Neural progenitor cell (in vitro differentiated cells): Measurements from ENCODE around the gene SYT6. TPM values are rescaled to one million over a fixed set of nuclear protein-coding genes. Genes with fewer than 3 reads are reported as not detected.

Source experiments
- DNase-seq: peaks from one replicate; pipeline ENCODE4 v3.0.0-alpha.2; 2016; ENCODE audit warnings: low spot score
- H2AFZ ChIP-seq: fragments of 200-600 bp; sonication (generic); replicated peaks from 2 replicates; pipeline ENCODE4 v1.6.1; 2016; ENCODE audit warnings: antibody characterized with exemption
- H3F3A ChIP-seq: fragments of 200-600 bp; sonication (generic); 2 replicates; pipeline ENCODE4 v1.6.1; 2016; ENCODE audit warnings: antibody characterized with exemption, low read depth
- H3K27ac ChIP-seq: fragments of 200-600 bp; sonication (generic); 2 replicates; pipeline ENCODE4 v1.5.1; 2016; ENCODE audit warnings: mild to moderate bottlenecking
- H3K27me3 ChIP-seq: fragments of 200-600 bp; sonication (generic); 2 replicates; pipeline ENCODE4 v1.6.1; 2016; ENCODE audit warnings: mild to moderate bottlenecking, moderate library complexity
- H3K36me3 ChIP-seq: fragments of 200-600 bp; sonication (generic); 2 replicates; pipeline ENCODE4 v1.5.1; 2016
- H3K4me1 ChIP-seq: fragments of 200-600 bp; sonication (generic); 2 replicates; pipeline ENCODE4 v1.6.1; 2016; ENCODE audit warnings: mixed run types
- H3K4me2 ChIP-seq: fragments of 200-600 bp; sonication (generic); 2 replicates; pipeline ENCODE4 v1.6.1; 2016
- H3K4me3 ChIP-seq: fragments of 200-600 bp; sonication (generic); 2 replicates; pipeline ENCODE4 v1.5.1; 2016
- H3K79me2 ChIP-seq: fragments of 200-600 bp; sonication (generic); 2 replicates; pipeline ENCODE4 v1.6.1; 2016; ENCODE audit warnings: low read depth
- H3K9ac ChIP-seq: fragments of 200-600 bp; sonication (generic); 2 replicates; pipeline ENCODE4 v1.6.1; 2016
- H3K9me3 ChIP-seq: fragments of 200-600 bp; sonication (generic); 2 replicates; pipeline ENCODE4 v1.5.1; 2016; ENCODE audit warnings: low read depth
- H4K20me1 ChIP-seq: fragments of 200-600 bp; sonication (generic); 2 replicates; pipeline ENCODE4 v1.6.1; 2016; ENCODE audit warnings: low read depth
- H3K27ac Mint-ChIP-seq: 3 replicates; pipeline ENCODE4 v1.8.0; 2021; ENCODE audit warnings: mixed read lengths
- H3K27me3 Mint-ChIP-seq: 2 replicates; pipeline ENCODE4 v1.8.0; 2022; ENCODE audit warnings: low read depth, mild to moderate bottlenecking, inconsistent platforms, moderate library complexity, mixed read lengths; ENCODE audit not compliant: insufficient read depth
- H3K36me3 Mint-ChIP-seq: 3 replicates; pipeline ENCODE4 v1.8.0; 2021; ENCODE audit warnings: mixed read lengths
- H3K4me1 Mint-ChIP-seq: 3 replicates; pipeline ENCODE4 v1.8.0; 2021; ENCODE audit warnings: mixed read lengths
- H3K4me3 Mint-ChIP-seq: 3 replicates; pipeline ENCODE4 v1.8.0; 2021; ENCODE audit warnings: mild to moderate bottlenecking, moderate library complexity, mixed read lengths
- H3K9me3 Mint-ChIP-seq: 3 replicates; pipeline ENCODE4 v1.8.0; 2020; ENCODE audit warnings: mixed read lengths
- CTCF ChIP-seq: fragments of 200-600 bp; sonication (generic); IDR thresholded peaks from 2 replicates; pipeline ENCODE4 v1.5.1; 2017; ENCODE audit warnings: antibody characterized with exemption, mild to moderate bottlenecking
- EZH2 ChIP-seq: fragments of 200-600 bp; sonication (generic); IDR thresholded peaks from 2 replicates; pipeline ENCODE4 v1.6.1; 2017; ENCODE audit warnings: antibody characterized with exemption, mild to moderate bottlenecking, moderate library complexity
- EZH2phosphoT487 ChIP-seq: fragments of 200-600 bp; sonication (generic); IDR thresholded peaks from 2 replicates; pipeline ENCODE4 v1.6.1; 2017; ENCODE audit warnings: antibody characterized with exemption
- total RNA-seq: library from RNA; depleted of rRNA; stranded (reverse); fragments of >200 nt; gene quantifications from 2 replicates; pipeline ENCODE4 v1.2.3, GENCODE V29; 2015; ENCODE audit warnings: low replicate concordance

The SYT6 gene
- total RNA-seq, 1 donor from 2014 or later = 8.1 TPM

- H3K9ac ChIP-seq = no peak overlapping the region
- H3K27ac ChIP-seq = no peak overlapping the region
- no peak overlapping the region for H3K4me2 ChIP-seq
- no peak for DNase-seq
- H3K79me2 ChIP-seq = no peaks in the 10 kb centered on the region
- no peaks in the 10 kb centered on the region for H3K27me3 ChIP-seq
- H3K27me3 Mint-ChIP-seq = peaks cover 2% of the 10 kb centered on the region
- H3K9me3 Mint-ChIP-seq = peaks cover 9% of the 10 kb centered on the region
- H3K36me3 Mint-ChIP-seq = no peaks in the 10 kb centered on the region
- no peaks in the 10 kb centered on the region for H4K20me1 ChIP-seq
- H3K4me1 Mint-ChIP-seq = no peaks in the 10 kb centered on the region
- no peak overlapping the region for H2AFZ ChIP-seq
- no peak overlapping the region for H3K4me3 ChIP-seq
- H3K9me3 ChIP-seq = no peaks in the 10 kb centered on the region
- no peaks in the 10 kb centered on the region for H3K4me1 ChIP-seq
- H3K4me3 Mint-ChIP-seq = no peak overlapping the region
- no peak overlapping the region for H3K27ac Mint-ChIP-seq
- no peaks in the 10 kb centered on the region for H3F3A ChIP-seq
- no peak for TF ChIP-seq EZH2
- TF ChIP-seq EZH2phosphoT487 = no peak
- TF ChIP-seq CTCF = no peak
- H3K36me3 ChIP-seq = no peaks in the 10 kb centered on the region
Observed at GRCh38 chr1:114196992-114197907, 43.6 kb upstream of the SYT6 start.

- Mint-ChIP-seq H3K9me3 (peaks cover 9% of the 10 kb centered on the region), H3K4me1 (no peaks in the 10 kb centered on the region), H3K27me3 (peaks cover 2% of the 10 kb centered on the region), H3K4me3 (no peak overlapping the region), H3K27ac (no peak overlapping the region), H3K36me3 (no peaks in the 10 kb centered on the region)
- no peaks in the 10 kb centered on the region for H3K27me3 ChIP-seq
- H3K27ac ChIP-seq = no peak overlapping the region
- no peaks in the 10 kb centered on the region for H3F3A ChIP-seq
- H3K4me3 ChIP-seq = no peak overlapping the region
- H3K36me3 ChIP-seq = no peaks in the 10 kb centered on the region
- H3K79me2 ChIP-seq = no peaks in the 10 kb centered on the region
- H3K9me3 ChIP-seq = no peaks in the 10 kb centered on the region
- no peak overlapping the region for H3K4me2 ChIP-seq
- H3K4me1 ChIP-seq = no peaks in the 10 kb centered on the region
- H4K20me1 ChIP-seq = no peaks in the 10 kb centered on the region
- H2AFZ ChIP-seq = no peak overlapping the region
- no peak for TF ChIP-seq EZH2
- no peak for TF ChIP-seq EZH2phosphoT487
- no peak for TF ChIP-seq CTCF
- no peak overlapping the region for H3K9ac ChIP-seq
- DNase-seq = no peak
Observed at GRCh38 chr1:114195819-114196218, 42.1 kb upstream of the SYT6 start.

- Mint-ChIP-seq H3K4me3 (no peak overlapping the region), H3K9me3 (peaks cover 11% of the 10 kb centered on the region), H3K4me1 (no peaks in the 10 kb centered on the region), H3K36me3 (no peaks in the 10 kb centered on the region), H3K27me3 (no peaks in the 10 kb centered on the region), H3K27ac (no peak overlapping the region)
- no peaks in the 10 kb centered on the region for H3K9me3 ChIP-seq
- H3K79me2 ChIP-seq = no peaks in the 10 kb centered on the region
- H3K4me1 ChIP-seq = no peaks in the 10 kb centered on the region
- H2AFZ ChIP-seq = no peak overlapping the region
- peak; percentile 11 for TF ChIP-seq CTCF
- no peak for TF ChIP-seq EZH2
- H3K36me3 ChIP-seq = no peaks in the 10 kb centered on the region
- H3F3A ChIP-seq = no peaks in the 10 kb centered on the region
- H3K27me3 ChIP-seq = no peaks in the 10 kb centered on the region
- H3K4me2 ChIP-seq = no peak overlapping the region
- H3K4me3 ChIP-seq = no peak overlapping the region
- no peak overlapping the region for H3K27ac ChIP-seq
- no peaks in the 10 kb centered on the region for H4K20me1 ChIP-seq
- DNase-seq = no peak
- no peak overlapping the region for H3K9ac ChIP-seq
Observed at GRCh38 chr1:114192328-114192727, 38.7 kb upstream of the SYT6 start.
